ENCODE measurements around the gene ST3GAL2. TPM values are rescaled to one million over a fixed set of nuclear protein-coding genes. Genes with fewer than 3 reads are reported as not detected.
A peak's percentile ranks its signal among the peaks of the same experiment; 100 is the strongest.

The ST3GAL2 gene
- total RNA-seq, 1 experiment from 2014 or later: 49.4 TPM

- TF ChIP-seq ATF1 (CRISPR knock-in tag; IDR thresholded peaks at IDR 0.05) (no peak), ZNF232 (CRISPR knock-in tag; IDR thresholded peaks at IDR 0.05) (no peak), TEAD4 (CRISPR knock-in tag; IDR thresholded peaks at IDR 0.05) (no peak), SP1 (CRISPR knock-in tag; conservative IDR thresholded peaks at IDR 0.05) (no peak), CREB1 (CRISPR knock-in tag; IDR thresholded peaks at IDR 0.05) (no peak), ZNF423 (CRISPR knock-in tag; IDR thresholded peaks at IDR 0.05) (no peak), GTF2I (CRISPR knock-in tag; conservative IDR thresholded peaks at IDR 0.05) (no peak), SMAD3 (CRISPR knock-in tag; IDR thresholded peaks at IDR 0.05; ENCODE audit: borderline replicate concordance) (no peak)
- Mint-ChIP-seq H3K27ac (no peak overlapping the region), H3K4me3 (no peak overlapping the region), H3K36me3 (peaks cover 12% of the 10 kb centered on the region), H3K9me3 (no peaks in the 10 kb centered on the region), H3K4me1 (peaks cover 5% of the 10 kb centered on the region), H3K27me3 (ENCODE audit: low read depth) (no peaks in the 10 kb centered on the region)
- CTCF ChIA-PET: interaction anchor here (0.6 to 3.8 kb wide), 7 partner anchors 13 to 77 kb away, joined by 3 to 12 read pairs (median 8); partner anchors contain the start of gene FCSK
- POLR2A ChIA-PET: no interaction called here
- ATAC-seq (no peak), DNase-seq (ENCODE audit: low spot score) (no peak)
These were observed 42.5 kb downstream of the ST3GAL2 start for GRCh38 chr16:70396246-70396904.

GRCh38 chr16:70395345-70395901 is 43.5 kb downstream of the ST3GAL2 start:
- CTCF ChIA-PET: interaction anchor here (0.6 to 3.8 kb wide), 4 partner anchors 59 to 83 kb away, joined by 4 to 14 read pairs (median 12); partner anchors contain the start of gene FCSK
- TF ChIP-seq GABPB1 (CRISPR knock-in tag; IDR thresholded peaks at IDR 0.05) (peak; percentile 48; the same call in 1 of the 2 replicates), CTCF (IDR thresholded peaks at IDR 0.05) (peak; percentile 93), KAT7 (CRISPR knock-in tag; IDR thresholded peaks at IDR 0.05; ENCODE audit: borderline replicate concordance) (0 out of 2 replicates have a peak, but pooled peaks have one; percentile 61), SMAD3 (CRISPR knock-in tag; IDR thresholded peaks at IDR 0.05; ENCODE audit: borderline replicate concordance) (no peak)
- Mint-ChIP-seq H3K4me1 (no peaks in the 10 kb centered on the region), H3K9me3 (no peaks in the 10 kb centered on the region), H3K4me3 (no peak overlapping the region), H3K36me3 (peaks cover 13% of the 10 kb centered on the region), H3K27me3 (ENCODE audit: low read depth) (no peaks in the 10 kb centered on the region), H3K27ac (peak overlapping the region; percentile 68; the same call in 1 of the 2 replicates)
- POLR2A ChIA-PET: no interaction called here
- ATAC-seq (peak; percentile 97), DNase-seq (ENCODE audit: low spot score) (peak; percentile 93)

GRCh38 chr16:70394853-70395252 is 44.0 kb downstream of the ST3GAL2 start:
- no peaks in the 10 kb centered on the region for H3K9me3 Mint-ChIP-seq
- peaks cover 11% of the 10 kb centered on the region for H3K36me3 Mint-ChIP-seq
- H3K4me1 Mint-ChIP-seq: no peaks in the 10 kb centered on the region
- TF ChIP-seq MXD4 (CRISPR knock-in tag; IDR thresholded peaks at IDR 0.05; ENCODE audit: borderline replicate concordance) (no peak), USF1 (CRISPR knock-in tag; IDR thresholded peaks at IDR 0.05) (no peak), TCF7 (CRISPR knock-in tag; IDR thresholded peaks at IDR 0.05; ENCODE audit: low read depth) (no peak), ZMAT4 (CRISPR knock-in tag; IDR thresholded peaks at IDR 0.05) (no peak), GRHL2 (CRISPR knock-in tag; IDR thresholded peaks at IDR 0.05; ENCODE audit: insufficient replicate concordance, severe bottlenecking) (no peak)
- no peak overlapping the region for H3K4me3 Mint-ChIP-seq
- H3K27ac Mint-ChIP-seq: no peak overlapping the region
- ATAC-seq (no peak), DNase-seq (ENCODE audit: low spot score) (no peak)
- POLR2A ChIA-PET: no interaction called here
- CTCF ChIA-PET: interaction anchor here (0.6 to 3.8 kb wide), 4 partner anchors 59 to 84 kb away, joined by 4 to 14 read pairs (median 12); partner anchors contain the start of gene FCSK
- H3K27me3 Mint-ChIP-seq (ENCODE audit: low read depth): no peaks in the 10 kb centered on the region

- POLR2A ChIA-PET: no interaction called here
- no peak for TF ChIP-seq ZBTB43 (CRISPR knock-in tag; IDR thresholded peaks at IDR 0.05)
- no peak for TF ChIP-seq E2F1 (CRISPR knock-in tag; IDR thresholded peaks at IDR 0.05)
- TF ChIP-seq ZNF416 (CRISPR knock-in tag; IDR thresholded peaks at IDR 0.05): no peak
- no peak for TF ChIP-seq ZNF396 (CRISPR knock-in tag; IDR thresholded peaks at IDR 0.05; ENCODE audit: borderline replicate concordance)
- TF ChIP-seq FOXK1 (CRISPR knock-in tag; IDR thresholded peaks at IDR 0.05): no peak
- no peak for TF ChIP-seq EMX1 (CRISPR knock-in tag; IDR thresholded peaks at IDR 0.05)
These were observed 45.2 kb downstream of the ST3GAL2 start for GRCh38 chr16:70393662-70394061.

More at GRCh38 chr16:70393662-70394061, 45.2 kb downstream of the ST3GAL2 start:
- no peak for ATAC-seq
- H3K27me3 Mint-ChIP-seq (ENCODE audit: low read depth): no peaks in the 10 kb centered on the region
- H3K36me3 Mint-ChIP-seq: peaks cover 9% of the 10 kb centered on the region
- CTCF ChIA-PET: interaction anchor here (1.1 to 3.8 kb wide), 5 partner anchors 12 to 79 kb away, joined by 3 to 14 read pairs (median 11); partner anchors contain the start of gene FCSK
- no peak overlapping the region for H3K27ac Mint-ChIP-seq
- no peaks in the 10 kb centered on the region for H3K9me3 Mint-ChIP-seq
- H3K4me1 Mint-ChIP-seq: no peaks in the 10 kb centered on the region
- no peak for DNase-seq (ENCODE audit: low spot score)
- no peak overlapping the region for H3K4me3 Mint-ChIP-seq

Measured in WTC11 (cell line).